Measurements from ENCODE around the gene BABAM2. TPM values are rescaled to one million over a fixed set of nuclear protein-coding genes. Genes with fewer than 3 reads are reported as not detected.
"Not testable (repeated sequence)": the region's sequence is repeated elsewhere in the genome, so short reads cannot be mapped to it uniquely, and the experiment has no call there.

The BABAM2 gene
- total RNA-seq, 3 donors from 2014 or later (not counting 1 experiment from before 2014, with no cell fraction given) = 54.6 to 66.1 (median 59.5) TPM

- peaks cover 20 to 36% of the 10 kb centered on the region in 2 donors for H3K4me1 Mint-ChIP-seq
- Histone ChIP-seq H3K9me3 (ENCODE audit: control insufficient read depth, insufficient read depth, low read length) (peaks cover 12% of the 10 kb centered on the region), H3K4me3 (ENCODE audit: low read length) (no peak overlapping the region), H3K36me3 (ENCODE audit: control insufficient read depth, insufficient read depth, low read length) (no peaks in the 10 kb centered on the region), H3K4me1 (ENCODE audit: control insufficient read depth, insufficient read depth, low read length) (no peaks in the 10 kb centered on the region), H3K27ac (ENCODE audit: low read length) (no peak overlapping the region), H3K27me3 (ENCODE audit: control insufficient read depth, insufficient read depth, low read length) (no peaks in the 10 kb centered on the region)
- WGBS (ENCODE audit: insufficient coverage) = 96% methylated on average over 3 of the region's 3 CpGs
- TF ChIP-seq CTCF (IDR thresholded peaks at IDR 0.05) = no peak
- H3K27me3 Mint-ChIP-seq (ENCODE audit: low read depth in 2 of 2) = no peaks in the 10 kb centered on the region
- H3K36me3 Mint-ChIP-seq = peaks cover 9% of the 10 kb centered on the region
- DNase-seq (no peak), ATAC-seq (no peak)
- peak overlapping the region in 1 of 2 donors; percentile 11 for H3K27ac Mint-ChIP-seq
- no peaks in the 10 kb centered on the region for H3K9me3 Mint-ChIP-seq
- intact Hi-C loops (cut with micrococcal nuclease) = no loop called here
- H3K4me3 Mint-ChIP-seq = no peak overlapping the region
Measured at GRCh38 chr2:27966466-27966865, 75.9 kb downstream of the BABAM2 start.

- DNase-seq (no peak), ATAC-seq (no peak)
- no peak overlapping the region for H3K4me3 Mint-ChIP-seq
- no peaks in the 10 kb centered on the region for H3K27me3 Mint-ChIP-seq (ENCODE audit: low read depth in 2 of 2)
- 92% methylated on average over 3 of the region's 4 CpGs for WGBS (ENCODE audit: insufficient coverage)
- intact Hi-C loops (cut with micrococcal nuclease) = no loop called here
- Histone ChIP-seq H3K27ac (ENCODE audit: low read length) (no peak overlapping the region), H3K27me3 (ENCODE audit: control insufficient read depth, insufficient read depth, low read length) (no peaks in the 10 kb centered on the region), H3K4me1 (ENCODE audit: control insufficient read depth, insufficient read depth, low read length) (no peaks in the 10 kb centered on the region), H3K4me3 (ENCODE audit: low read length) (no peak overlapping the region), H3K36me3 (ENCODE audit: control insufficient read depth, insufficient read depth, low read length) (no peaks in the 10 kb centered on the region), H3K9me3 (ENCODE audit: control insufficient read depth, insufficient read depth, low read length) (peaks cover 12% of the 10 kb centered on the region)
- H3K9me3 Mint-ChIP-seq = no peaks in the 10 kb centered on the region
- peak overlapping the region in 1 of 2 donors; percentile 11 for H3K27ac Mint-ChIP-seq
- TF ChIP-seq CTCF (IDR thresholded peaks at IDR 0.05) = no peak
- H3K36me3 Mint-ChIP-seq = peaks cover 9% of the 10 kb centered on the region
- H3K4me1 Mint-ChIP-seq = peaks cover 20 to 39% of the 10 kb centered on the region in 2 donors
Measured at GRCh38 chr2:27967076-27967475, 76.5 kb downstream of the BABAM2 start.

- H3K4me1 Mint-ChIP-seq = peaks cover 20 to 40% of the 10 kb centered on the region in 2 donors
Measured at GRCh38 chr2:27968045-27968444, 77.5 kb downstream of the BABAM2 start.

GRCh38 chr2:27968957-27969356, 78.4 kb downstream of the BABAM2 start:
- H3K4me3 Mint-ChIP-seq; H3K27ac ChIP-seq (ENCODE audit: low read length); H3K27me3 Mint-ChIP-seq (ENCODE audit: low read depth in 2 of 2); intact Hi-C loops (cut with micrococcal nuclease); H3K27me3 ChIP-seq (ENCODE audit: control insufficient read depth, insufficient read depth, low read length); H3K9me3 Mint-ChIP-seq; H3K4me3 ChIP-seq (ENCODE audit: low read length); H3K4me1 ChIP-seq (ENCODE audit: control insufficient read depth, insufficient read depth, low read length); ATAC-seq; H3K36me3 ChIP-seq (ENCODE audit: control insufficient read depth, insufficient read depth, low read length); H3K36me3 Mint-ChIP-seq; DNase-seq: not testable (repeated sequence)
- Mint-ChIP-seq H3K27ac (peak overlapping the region in 1 of 2 donors; percentile 58), H3K4me1 (peaks cover 20 to 40% of the 10 kb centered on the region in 2 donors)
- H3K9me3 ChIP-seq (ENCODE audit: control insufficient read depth, insufficient read depth, low read length) = peaks cover 12% of the 10 kb centered on the region
- 97% methylated on average over 2 of the region's 2 CpGs for WGBS (ENCODE audit: insufficient coverage)

More at GRCh38 chr2:27968045-27968444, 77.5 kb downstream of the BABAM2 start:
- H3K4me1 ChIP-seq (ENCODE audit: control insufficient read depth, insufficient read depth, low read length); DNase-seq; ATAC-seq; H3K27me3 Mint-ChIP-seq (ENCODE audit: low read depth in 2 of 2); H3K4me3 Mint-ChIP-seq; H3K36me3 ChIP-seq (ENCODE audit: control insufficient read depth, insufficient read depth, low read length); H3K9me3 Mint-ChIP-seq; H3K4me3 ChIP-seq (ENCODE audit: low read length); H3K27ac ChIP-seq (ENCODE audit: low read length); H3K27ac Mint-ChIP-seq; H3K27me3 ChIP-seq (ENCODE audit: control insufficient read depth, insufficient read depth, low read length); intact Hi-C loops (cut with micrococcal nuclease); H3K36me3 Mint-ChIP-seq: not testable (repeated sequence)
- peaks cover 12% of the 10 kb centered on the region for H3K9me3 ChIP-seq (ENCODE audit: control insufficient read depth, insufficient read depth, low read length)
- WGBS (ENCODE audit: insufficient coverage) = 97% methylated on average over 4 of the region's 4 CpGs
